GM19467 (cell line): ENCODE results near the gene TMEM221.

Source experiments
- ATAC-seq: cut with Tn5 transposase; IDR thresholded peaks from one replicate; pipeline ENCODE4 v1.9.1; 2021; ENCODE audit warnings: mild to moderate bottlenecking, moderate library complexity; ENCODE audit not compliant: unreplicated experiment

Gene TMEM221

GRCh38 chr19:17406046-17406886 is 42.2 kb downstream of the TMEM221 start:
- ATAC-seq, result peak; percentile 19

- ATAC-seq, result peak; percentile 82
Observed at GRCh38 chr19:17405250-17406045, 43.0 kb downstream of the TMEM221 start, which contains the start of gene BST2. BST2 (minus strand) TSS chr19:17405630; CDS start chr19:17405575, 55 bp downstream.

GRCh38 chr19:17404621-17405249 is 43.7 kb downstream of the TMEM221 start:
- ATAC-seq, result peak; percentile 10

GRCh38 chr19:17404015-17404414 is 44.5 kb downstream of the TMEM221 start:
- ATAC-seq, result no peak

- no peak for ATAC-seq
Observed at GRCh38 chr19:17402982-17403855, 45.2 kb downstream of the TMEM221 start.

GRCh38 chr19:17401628-17402027 is 46.8 kb downstream of the TMEM221 start:
- ATAC-seq, result no peak

- no peak for ATAC-seq
Observed at GRCh38 chr19:17398902-17399527, 49.5 kb downstream of the TMEM221 start.

GRCh38 chr19:17394891-17395415 is 53.5 kb downstream of the TMEM221 start:
- no peak for ATAC-seq

GRCh38 chr19:17393914-17394313 is 54.6 kb downstream of the TMEM221 start, which contains the start of gene CCDC194:
CCDC194 (minus strand) TSS chr19:17394196; CDS start chr19:17394158, 38 bp downstream.
- no peak for ATAC-seq

- no peak for ATAC-seq
Observed at GRCh38 chr19:17393002-17393401, 55.5 kb downstream of the TMEM221 start.

- peak; percentile 12 for ATAC-seq
Observed at GRCh38 chr19:17391371-17392151, 56.9 kb downstream of the TMEM221 start.

GRCh38 chr19:17390665-17391370 is 57.6 kb downstream of the TMEM221 start:
- peak; percentile 86 for ATAC-seq

- no peak for ATAC-seq
Observed at GRCh38 chr19:17389957-17390664, 58.4 kb downstream of the TMEM221 start.

GRCh38 chr19:17389288-17389687 is 59.2 kb downstream of the TMEM221 start:
- no peak for ATAC-seq

- ATAC-seq, result no peak
Observed at GRCh38 chr19:17385878-17386611, 62.4 kb downstream of the TMEM221 start.
